Hepatocyte (in vitro differentiated cells): ENCODE results near the gene MAGI1. TPM values are rescaled to one million over a fixed set of nuclear protein-coding genes. Genes with fewer than 3 reads are reported as not detected.

Experiments used
- DNase-seq: peaks from one replicate; pipeline ENCODE4 v3.0.0-alpha.2; 2016; ENCODE audit warnings: low spot score
- H2AFZ ChIP-seq: fragments of 200-600 bp; sonication (generic); 2 replicates; pipeline ENCODE4 v1.6.0; 2016; ENCODE audit warnings: antibody characterized with exemption, mild to moderate bottlenecking
- H3K27ac ChIP-seq: fragments of 200-600 bp; sonication (generic); 2 replicates; pipeline ENCODE4 v1.5.1; 2016; ENCODE audit warnings: mild to moderate bottlenecking
- H3K27me3 ChIP-seq: fragments of 200-600 bp; sonication (generic); 2 replicates; pipeline ENCODE4 v1.6.1; 2016
- H3K36me3 ChIP-seq: fragments of 200-600 bp; sonication (generic); replicated peaks from 2 replicates; pipeline ENCODE4 v1.5.1; 2016; ENCODE audit warnings: low read depth; ENCODE audit not compliant: insufficient read depth
- H3K4me1 ChIP-seq: fragments of 200-600 bp; sonication (generic); 2 replicates; pipeline ENCODE4 v1.5.1; 2016; ENCODE audit warnings: mild to moderate bottlenecking, moderate library complexity; ENCODE audit not compliant: insufficient read depth
- H3K4me2 ChIP-seq: fragments of 200-600 bp; sonication (generic); 2 replicates; pipeline ENCODE4 v1.6.0; 2016
- H3K4me3 ChIP-seq: fragments of 200-600 bp; sonication (generic); 2 replicates; pipeline ENCODE4 v1.5.1; 2016; ENCODE audit warnings: mild to moderate bottlenecking
- H3K79me2 ChIP-seq: fragments of 200-600 bp; sonication (generic); 2 replicates; pipeline ENCODE4 v1.6.0; 2017; ENCODE audit warnings: mild to moderate bottlenecking
- H3K9me2 ChIP-seq: fragments of 200-600 bp; sonication (generic); replicated peaks from 2 replicates; pipeline ENCODE4 v1.6.0; 2017; ENCODE audit warnings: mild to moderate bottlenecking; ENCODE audit not compliant: insufficient read depth
- H3K9me3 ChIP-seq: fragments of 200-600 bp; sonication (generic); 2 replicates; pipeline ENCODE4 v1.5.1; 2016; ENCODE audit warnings: low read depth, mild to moderate bottlenecking
- H4K20me1 ChIP-seq: fragments of 200-600 bp; sonication (generic); 2 replicates; pipeline ENCODE4 v1.6.0; 2016; ENCODE audit warnings: mild to moderate bottlenecking; ENCODE audit not compliant: insufficient read depth, poor library complexity, severe bottlenecking
- EZH2 ChIP-seq: fragments of 200-600 bp; sonication (generic); IDR thresholded peaks from 2 replicates; pipeline ENCODE4 v1.6.1; 2016; ENCODE audit warnings: antibody characterized with exemption, mild to moderate bottlenecking, borderline replicate concordance
- EZH2phosphoT487 ChIP-seq: fragments of 200-600 bp; sonication (generic); IDR thresholded peaks from one replicate; pipeline ENCODE4 v1.6.1; 2018; ENCODE audit warnings: antibody characterized with exemption, mild to moderate bottlenecking, low read depth, moderate library complexity; ENCODE audit not compliant: unreplicated experiment, severe bottlenecking
- WGBS: methylation state at CpG from one replicate; pipeline ENCODE4 v1.1.6; 2016; ENCODE audit warnings: low lambda C conversion rate; ENCODE audit errors: missing lambda C conversion rate; 5-methylcytosine and 5-hydroxymethylcytosine counted together
- polyA plus RNA-seq: library from polyadenylated mRNA; unstranded; fragments of >200 nt; fragmentation: Nextera tagmentation; extraction: Ambion mirVana; gene quantifications from 2 replicates; pipeline ENCODE4 v1.2.1, GENCODE V29; 2016
- total RNA-seq: library from RNA; depleted of rRNA; stranded (reverse); fragments of >200 nt; gene quantifications from 2 replicates; pipeline ENCODE4 v1.2.3, GENCODE V29; 2014
- TF ChIP-seq, protein P1 (sequence below): fragments of 200-600 bp; sonication (generic); IDR thresholded peaks from 2 replicates; pipeline ENCODE4 v1.5.1; 2016; ENCODE audit warnings: antibody characterized with exemption, mild to moderate bottlenecking; ENCODE audit not compliant: poor library complexity

Gene MAGI1
- total and polyA plus RNA-seq, 2 experiments from 2014 or later = 26.2 to 43.5 TPM

GRCh38 chr3:65748326-65748725 lies 290.4 kb downstream of the MAGI1 start:
- no peak overlapping the region for H3K27ac ChIP-seq
- no peak overlapping the region for H3K4me2 ChIP-seq
- H3K36me3 ChIP-seq = no peaks in the 10 kb centered on the region
- H3K79me2 ChIP-seq = peaks cover 30% of the 10 kb centered on the region
- TF ChIP-seq EZH2 = no peak
- TF ChIP-seq, protein P1, sequence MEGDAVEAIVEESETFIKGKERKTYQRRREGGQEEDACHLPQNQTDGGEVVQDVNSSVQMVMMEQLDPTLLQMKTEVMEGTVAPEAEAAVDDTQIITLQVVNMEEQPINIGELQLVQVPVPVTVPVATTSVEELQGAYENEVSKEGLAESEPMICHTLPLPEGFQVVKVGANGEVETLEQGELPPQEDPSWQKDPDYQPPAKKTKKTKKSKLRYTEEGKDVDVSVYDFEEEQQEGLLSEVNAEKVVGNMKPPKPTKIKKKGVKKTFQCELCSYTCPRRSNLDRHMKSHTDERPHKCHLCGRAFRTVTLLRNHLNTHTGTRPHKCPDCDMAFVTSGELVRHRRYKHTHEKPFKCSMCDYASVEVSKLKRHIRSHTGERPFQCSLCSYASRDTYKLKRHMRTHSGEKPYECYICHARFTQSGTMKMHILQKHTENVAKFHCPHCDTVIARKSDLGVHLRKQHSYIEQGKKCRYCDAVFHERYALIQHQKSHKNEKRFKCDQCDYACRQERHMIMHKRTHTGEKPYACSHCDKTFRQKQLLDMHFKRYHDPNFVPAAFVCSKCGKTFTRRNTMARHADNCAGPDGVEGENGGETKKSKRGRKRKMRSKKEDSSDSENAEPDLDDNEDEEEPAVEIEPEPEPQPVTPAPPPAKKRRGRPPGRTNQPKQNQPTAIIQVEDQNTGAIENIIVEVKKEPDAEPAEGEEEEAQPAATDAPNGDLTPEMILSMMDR = no peak
- H3K4me3 ChIP-seq = no peak overlapping the region
- no peaks in the 10 kb centered on the region for H4K20me1 ChIP-seq
- no peak overlapping the region for H2AFZ ChIP-seq
- no peaks in the 10 kb centered on the region for H3K9me2 ChIP-seq
- H3K9me3 ChIP-seq = no peaks in the 10 kb centered on the region
- no peaks in the 10 kb centered on the region for H3K4me1 ChIP-seq
- H3K27me3 ChIP-seq = no peaks in the 10 kb centered on the region
- no peak for DNase-seq
- WGBS = 94% methylated on average over 1 of the region's 1 CpG

DNA sequence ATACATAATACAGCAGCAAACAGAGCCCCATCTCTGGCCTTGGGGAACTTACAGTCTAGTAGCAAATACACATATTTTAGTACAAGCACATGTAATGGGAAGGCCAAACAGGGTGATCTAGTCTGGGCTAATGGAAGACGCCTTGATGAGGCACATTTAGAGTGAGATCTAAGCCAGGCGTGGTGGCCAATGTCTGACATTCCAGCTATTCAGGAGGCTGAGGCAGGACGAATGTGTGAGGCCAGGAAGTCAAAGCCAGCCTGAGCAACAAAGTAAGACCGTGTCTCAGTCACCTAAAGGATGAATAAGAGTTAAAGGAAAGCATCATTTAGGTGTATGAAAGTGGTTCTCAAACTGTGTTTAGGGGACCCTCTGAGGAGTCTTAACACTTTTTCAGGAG lies 291.9 kb downstream of the MAGI1 start:
- no peaks in the 10 kb centered on the region for H3K4me1 ChIP-seq
- no peaks in the 10 kb centered on the region for H4K20me1 ChIP-seq
- no peaks in the 10 kb centered on the region for H3K9me3 ChIP-seq
- DNase-seq = no peak
- no peaks in the 10 kb centered on the region for H3K27me3 ChIP-seq
- 90% methylated on average over 4 of the region's 4 CpGs for WGBS
- no peak overlapping the region for H3K4me2 ChIP-seq
- H2AFZ ChIP-seq = no peak overlapping the region
- TF ChIP-seq, protein P1 = no peak
- TF ChIP-seq EZH2phosphoT487 (no peak), EZH2 (no peak)
- no peak overlapping the region for H3K27ac ChIP-seq
- peaks cover 30% of the 10 kb centered on the region for H3K79me2 ChIP-seq
- no peaks in the 10 kb centered on the region for H3K9me2 ChIP-seq
- H3K4me3 ChIP-seq = no peak overlapping the region
- H3K36me3 ChIP-seq = no peaks in the 10 kb centered on the region

GRCh38 chr3:65745306-65745705 lies 293.4 kb downstream of the MAGI1 start:
- H3K27ac ChIP-seq = no peak overlapping the region
- no peaks in the 10 kb centered on the region for H3K4me1 ChIP-seq
- DNase-seq = no peak
- no peak overlapping the region for H2AFZ ChIP-seq
- TF ChIP-seq EZH2 (no peak), EZH2phosphoT487 (no peak)
- TF ChIP-seq, protein P1 = no peak
- no peaks in the 10 kb centered on the region for H3K9me3 ChIP-seq
- peaks cover 23% of the 10 kb centered on the region for H3K79me2 ChIP-seq
- no peak overlapping the region for H3K4me2 ChIP-seq
- no peaks in the 10 kb centered on the region for H4K20me1 ChIP-seq
- no peak overlapping the region for H3K4me3 ChIP-seq
- H3K36me3 ChIP-seq = no peaks in the 10 kb centered on the region
- WGBS = 97% methylated on average over 2 of the region's 2 CpGs
- H3K9me2 ChIP-seq = no peaks in the 10 kb centered on the region
- H3K27me3 ChIP-seq = no peaks in the 10 kb centered on the region

DNA sequence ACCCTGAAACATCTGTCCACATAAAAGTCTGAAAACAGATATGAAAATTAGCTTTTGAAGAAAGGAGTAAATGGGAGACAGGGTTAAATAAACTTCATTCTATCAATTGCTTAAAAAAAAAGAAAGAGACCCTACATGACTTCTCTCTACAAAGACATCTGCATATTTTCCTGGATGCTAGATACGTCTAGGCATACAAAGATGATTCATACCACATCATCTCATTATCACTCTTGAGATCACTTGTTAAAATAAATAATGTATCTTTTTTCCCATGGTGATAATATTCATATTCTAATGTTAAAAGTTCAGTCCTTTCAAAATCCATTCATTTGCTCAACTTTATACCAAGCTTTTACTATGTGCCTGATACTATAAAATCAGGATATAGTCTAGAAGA lies 295.8 kb downstream of the MAGI1 start:
- Histone ChIP-seq H3K4me2 (no peak overlapping the region), H3K4me3 (no peak overlapping the region), H3K79me2 (peaks cover 2% of the 10 kb centered on the region), H3K4me1 (no peaks in the 10 kb centered on the region), H3K9me3 (no peaks in the 10 kb centered on the region), H4K20me1 (no peaks in the 10 kb centered on the region), H2AFZ (no peak overlapping the region), H3K27me3 (no peaks in the 10 kb centered on the region), H3K9me2 (no peaks in the 10 kb centered on the region), H3K27ac (no peak overlapping the region), H3K36me3 (no peaks in the 10 kb centered on the region)
- no peak for DNase-seq
- TF ChIP-seq, protein P1 = no peak
- TF ChIP-seq EZH2phosphoT487 = no peak
- no peak for TF ChIP-seq EZH2
- WGBS = 74% methylated on average over 1 of the region's 1 CpG
